A172 (cell line): ENCODE data around the gene CTTN. TPM values are rescaled to one million over a fixed set of nuclear protein-coding genes. Genes with fewer than 3 reads are reported as not detected.

Experiments
- DNase-seq: peaks from one replicate; pipeline ENCODE4 v3.0.0-alpha.2; 2015; ENCODE audit warnings: low spot score
- total RNA-seq: library from RNA; depleted of rRNA; stranded (reverse); fragments of >200 nt; shearing (Covaris generic); gene quantifications from 2 replicates; pipeline ENCODE4 v1.2.3, GENCODE V29; 2014; rRNA removed

CTTN gene
- total RNA-seq, 1 experiment from 2014 or later, result 286 TPM

DNA sequence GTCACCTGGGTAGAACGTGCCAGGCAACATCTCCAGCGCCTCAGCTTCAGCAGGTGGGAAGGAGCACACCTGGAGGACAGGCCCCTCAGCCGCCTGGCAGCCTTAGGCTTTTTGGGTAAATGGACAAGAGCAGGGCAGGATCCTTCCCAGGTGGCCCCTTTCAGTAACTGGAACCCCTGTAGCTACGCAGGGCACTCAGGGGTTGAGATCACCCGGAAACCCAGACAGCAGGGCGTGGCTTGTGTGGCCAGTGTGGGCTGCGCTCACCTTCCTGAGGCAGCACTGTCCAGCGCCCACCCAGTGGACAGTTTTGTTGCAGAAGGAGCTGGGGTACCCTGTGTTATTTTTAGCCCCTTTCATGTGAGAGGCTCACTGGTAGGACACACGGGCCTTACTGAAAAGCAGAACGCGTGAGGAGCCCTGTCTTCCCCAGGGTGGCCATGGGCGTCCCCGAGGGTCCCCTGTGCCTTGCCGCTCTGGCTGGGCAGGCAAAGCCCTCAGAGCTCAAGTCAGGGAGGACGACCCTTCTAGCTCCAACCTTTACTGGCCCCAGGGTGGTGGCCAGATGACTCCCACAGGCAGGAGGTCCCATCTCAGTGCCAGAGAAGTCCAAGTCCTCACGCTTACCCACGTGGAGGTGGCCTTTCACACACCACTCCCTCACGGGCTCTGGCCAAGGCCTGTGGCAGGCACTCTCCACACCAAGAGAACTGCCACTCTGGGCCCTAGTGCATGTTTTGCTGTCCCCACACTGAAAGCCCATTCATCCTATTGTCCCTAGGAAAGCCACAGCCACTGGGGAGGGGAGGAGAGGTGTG, 75.8 kb downstream of the CTTN start:
- DNase-seq, result no peak

DNA sequence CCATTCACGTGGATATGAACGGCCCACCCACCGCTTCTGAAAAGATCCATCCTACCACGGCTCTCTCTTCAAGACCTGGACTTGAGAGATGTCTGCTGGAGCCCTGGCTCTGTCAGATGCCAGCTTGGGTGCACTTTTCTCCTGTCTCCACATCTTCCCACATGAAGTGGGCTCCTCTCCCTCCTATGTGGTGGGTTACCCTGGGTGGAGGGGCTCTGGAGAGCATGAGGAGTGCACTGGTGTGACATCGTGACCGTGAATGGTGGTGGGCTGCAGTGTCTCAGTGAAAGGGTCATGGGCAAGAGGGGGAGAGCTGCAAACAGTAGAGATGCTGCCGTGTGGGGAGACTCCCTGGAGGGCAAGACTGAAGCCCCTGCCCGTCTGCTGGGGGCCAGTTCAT, 76.4 kb downstream of the CTTN start:
- no peak for DNase-seq

DNA sequence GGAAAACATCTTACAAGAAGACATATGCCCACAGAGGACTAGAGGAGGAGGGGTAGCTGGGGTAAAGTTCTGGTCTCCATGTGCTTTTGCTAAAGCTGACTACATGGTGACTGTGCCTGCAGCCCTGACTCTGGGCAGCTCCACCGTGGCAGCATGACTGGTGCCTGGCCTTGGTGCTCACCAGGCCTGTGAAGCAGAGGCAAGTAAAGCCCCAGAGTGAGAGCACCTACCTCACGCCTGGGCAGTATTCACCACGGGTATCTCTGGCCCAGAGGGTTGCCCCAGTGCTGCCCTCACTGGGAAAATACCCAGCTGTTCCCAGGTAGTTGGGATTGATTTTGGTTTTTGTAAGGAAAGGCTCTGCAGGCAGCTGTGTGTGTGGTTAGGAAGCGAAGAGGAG, 78.3 kb downstream of the CTTN start:
- no peak for DNase-seq

DNA sequence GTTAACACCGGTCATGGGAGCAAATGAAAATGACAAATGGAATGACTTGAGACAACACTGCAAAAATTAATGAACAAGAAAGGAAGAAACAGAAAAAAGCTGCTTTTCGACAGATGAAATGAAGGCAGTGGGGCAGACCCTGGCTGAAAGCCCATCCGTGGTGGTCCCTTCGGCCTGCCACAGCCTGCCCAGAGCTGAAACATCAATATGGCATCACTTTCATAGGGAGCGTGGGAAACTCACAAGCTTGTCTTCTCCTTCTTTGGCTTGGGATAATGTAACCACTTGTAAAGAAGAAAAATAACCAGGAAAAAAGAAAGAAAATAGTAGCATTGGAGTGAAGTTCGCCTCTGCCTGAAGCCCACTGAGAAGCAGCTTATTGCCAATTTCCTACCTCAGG, 78.8 kb downstream of the CTTN start:
- no peak for DNase-seq

DNA sequence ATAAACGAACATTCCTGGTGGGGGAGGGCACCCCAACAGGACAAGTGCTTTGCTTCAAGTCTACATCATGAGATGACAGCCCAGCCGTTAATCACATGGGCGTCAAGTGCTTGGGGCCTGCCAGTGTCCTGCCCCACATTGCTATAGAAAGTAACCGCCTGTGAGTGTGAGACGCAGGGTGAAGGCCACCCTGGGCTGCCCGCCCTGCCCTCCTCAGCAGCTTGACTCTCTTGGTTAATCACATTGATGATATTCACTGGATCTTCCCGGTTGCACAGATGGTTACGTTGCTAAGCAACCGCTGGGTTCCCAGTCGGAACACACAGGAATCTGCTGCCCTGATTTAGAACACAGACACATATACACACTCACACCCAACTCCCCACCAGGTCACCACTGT, 79.3 kb downstream of the CTTN start:
- DNase-seq, result no peak

DNA sequence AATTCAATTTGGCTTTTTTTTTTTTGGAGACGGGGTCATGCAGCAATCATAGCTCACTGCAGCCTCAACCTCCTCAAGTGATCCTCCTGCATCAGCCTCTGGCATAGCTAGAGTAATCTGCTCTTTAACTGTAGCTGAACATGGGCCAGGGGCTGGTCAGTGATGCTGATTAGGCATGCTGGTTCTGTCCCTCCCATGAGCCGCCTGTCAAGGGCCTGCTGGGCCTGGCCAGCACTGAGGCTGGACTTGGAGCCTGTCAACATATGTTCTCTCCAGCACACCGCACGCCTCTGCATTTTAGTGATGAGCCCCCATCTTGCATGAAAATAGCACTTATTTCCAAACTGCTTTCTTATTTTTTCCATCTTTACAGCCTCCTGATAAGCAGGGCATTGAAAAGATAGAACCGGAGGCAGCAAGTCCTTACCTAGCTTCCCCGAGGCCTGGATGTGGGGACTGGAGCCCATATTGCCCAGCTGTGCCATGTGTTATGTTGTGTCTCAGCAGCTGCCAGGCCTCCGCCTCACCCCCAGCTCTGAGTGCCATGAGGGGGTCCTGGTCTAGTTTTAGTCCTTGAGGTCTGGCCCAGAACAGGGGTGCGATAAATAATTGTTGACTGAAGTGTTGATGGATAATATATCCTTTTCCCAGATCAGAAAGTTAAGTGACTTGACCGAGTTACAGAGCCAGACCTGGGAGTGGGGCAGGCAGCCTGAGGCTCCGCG, 80.0 kb downstream of the CTTN start:
- no peak for DNase-seq

DNA sequence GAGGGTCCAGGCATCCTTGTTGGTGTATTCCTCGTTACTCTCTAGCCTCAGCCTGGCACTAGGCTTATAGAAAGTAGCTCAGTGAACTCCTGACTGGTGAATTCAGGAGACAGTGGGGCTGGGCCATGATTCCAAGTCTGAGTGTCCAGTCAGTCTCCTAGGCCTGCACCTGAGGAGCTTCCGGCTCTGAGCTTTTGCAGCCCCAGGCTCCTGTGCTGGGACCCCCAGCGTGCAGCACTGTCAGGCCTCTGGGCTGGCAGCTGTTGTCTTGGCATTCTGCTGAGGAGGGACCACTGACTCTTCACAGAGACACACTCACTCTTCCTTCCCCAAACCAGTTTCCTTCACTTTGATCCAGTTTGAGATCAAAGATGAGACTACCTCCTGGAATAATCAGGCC, 82.4 kb downstream of the CTTN start:
- no peak for DNase-seq

DNA sequence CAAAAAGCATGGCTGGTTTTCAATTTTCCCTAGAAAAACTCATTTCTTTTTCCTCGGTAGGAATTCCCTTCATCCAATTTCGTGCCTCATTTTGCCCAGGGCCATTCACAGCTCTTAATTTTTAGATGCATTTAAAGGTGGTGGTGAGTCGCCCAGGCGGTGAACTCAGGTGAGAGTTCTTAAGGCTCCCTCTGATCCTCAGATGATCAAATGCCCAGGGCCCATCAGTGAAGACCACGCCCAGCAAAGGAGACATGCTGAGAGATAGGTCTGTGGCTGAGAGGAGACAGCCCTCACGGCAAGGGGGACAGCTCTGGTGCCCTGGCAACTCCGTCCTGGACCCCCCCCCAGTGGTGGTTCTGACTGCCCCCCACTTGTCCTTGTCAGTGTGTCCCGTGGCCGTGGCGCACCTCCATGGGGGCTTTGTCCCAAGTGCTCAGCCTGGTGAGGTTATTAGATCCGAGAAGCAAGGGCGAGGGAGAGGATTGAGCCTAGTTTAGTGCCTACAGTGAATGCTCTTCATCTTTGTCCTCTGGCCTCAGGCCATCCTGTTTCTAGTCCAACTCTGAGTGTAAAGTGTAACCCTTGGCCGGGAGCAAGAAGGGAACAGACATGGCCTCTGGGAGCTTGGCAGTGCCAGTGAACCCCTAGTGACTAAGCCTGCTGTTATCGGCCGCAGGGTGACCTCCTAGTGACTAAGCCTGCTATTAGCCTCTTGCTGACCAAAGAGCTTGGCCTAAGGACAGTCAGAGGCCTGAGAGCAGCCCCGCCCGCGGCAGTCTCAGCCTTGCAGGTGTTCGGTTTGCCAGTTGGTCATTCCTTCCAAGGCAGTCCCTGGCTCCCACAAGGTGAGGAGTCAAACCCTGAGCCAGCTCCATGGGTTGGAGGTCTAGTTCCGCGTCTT, 83.5 kb downstream of the CTTN start:
- DNase-seq, result peak; percentile 99

DNA sequence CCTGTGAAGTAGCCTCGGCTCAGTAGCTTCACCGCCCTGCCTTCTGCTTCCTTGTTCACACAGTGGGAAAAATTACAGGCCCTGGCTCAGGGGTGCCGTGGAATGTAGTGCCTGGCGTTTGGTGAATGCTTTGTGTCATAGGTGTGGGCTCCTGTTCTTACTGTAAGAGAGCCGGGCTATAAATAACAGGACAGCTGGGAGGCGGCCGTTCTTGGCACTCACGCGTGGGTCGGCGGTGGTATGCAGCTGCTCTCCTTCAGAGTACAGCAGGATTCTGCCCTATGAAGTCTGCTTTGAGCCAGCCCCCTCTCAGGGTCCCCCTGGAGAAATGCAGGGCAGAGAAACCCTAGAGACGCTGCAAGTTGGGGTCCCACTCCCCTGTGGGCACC, 84.2 kb downstream of the CTTN start:
- DNase-seq, result no peak

DNA sequence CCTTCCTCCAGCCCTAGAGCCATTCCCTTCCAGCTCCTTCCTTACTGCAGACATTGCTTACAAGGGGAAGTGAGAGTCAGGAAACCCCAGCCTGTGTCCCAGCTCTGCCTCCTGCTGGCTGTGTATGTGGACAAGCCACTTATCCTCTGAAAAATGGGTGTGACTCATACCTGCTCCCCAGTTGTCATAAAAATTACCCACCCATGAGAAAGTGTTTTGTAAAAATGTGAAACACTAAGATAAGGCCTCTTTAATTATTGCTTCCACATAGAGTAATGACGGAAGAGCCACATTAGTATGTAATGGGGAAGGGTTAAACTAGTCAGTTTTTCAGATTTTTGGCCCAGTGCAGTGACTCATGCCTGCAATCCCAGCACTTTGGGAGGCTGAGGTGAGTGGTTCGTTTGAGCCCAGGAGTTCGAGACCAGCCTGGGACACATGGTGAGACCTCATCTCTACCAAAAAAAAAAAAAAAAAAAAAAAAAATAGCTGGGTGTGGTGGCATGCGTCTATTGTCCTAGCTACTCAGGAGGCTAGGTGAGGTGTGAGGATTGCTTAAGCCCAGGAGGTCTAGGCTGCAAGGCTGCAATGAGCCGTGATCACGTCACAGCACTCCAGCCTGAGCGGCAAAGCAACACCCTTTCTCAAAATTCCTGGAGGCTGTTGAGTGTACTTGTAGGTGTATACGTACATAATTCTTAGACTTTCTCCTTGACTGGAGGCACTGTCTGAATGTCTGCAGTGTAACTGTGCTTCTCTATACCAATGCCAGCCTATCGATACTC, 84.9 kb downstream of the CTTN start:
- DNase-seq, result peak; percentile 98

DNA sequence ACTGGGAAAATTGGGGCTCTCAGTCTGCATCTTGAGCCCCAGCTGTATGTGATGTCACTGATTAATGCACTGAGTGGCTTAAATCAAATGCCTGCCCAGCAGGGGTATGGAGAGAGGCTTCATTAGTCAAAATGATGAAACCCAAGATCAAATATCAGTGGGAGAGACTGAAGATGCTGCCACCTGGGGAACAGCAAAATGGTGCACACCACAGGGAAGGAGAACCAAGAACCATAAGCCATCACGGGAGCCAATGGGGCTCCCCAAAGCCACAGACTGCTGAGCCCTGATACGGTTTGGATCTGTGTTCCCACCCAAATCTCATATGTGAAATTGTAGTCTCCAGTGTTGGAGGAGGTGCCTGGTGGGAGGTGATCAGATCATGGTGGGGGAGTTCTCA, 85.6 kb downstream of the CTTN start:
- DNase-seq, result no peak

DNA sequence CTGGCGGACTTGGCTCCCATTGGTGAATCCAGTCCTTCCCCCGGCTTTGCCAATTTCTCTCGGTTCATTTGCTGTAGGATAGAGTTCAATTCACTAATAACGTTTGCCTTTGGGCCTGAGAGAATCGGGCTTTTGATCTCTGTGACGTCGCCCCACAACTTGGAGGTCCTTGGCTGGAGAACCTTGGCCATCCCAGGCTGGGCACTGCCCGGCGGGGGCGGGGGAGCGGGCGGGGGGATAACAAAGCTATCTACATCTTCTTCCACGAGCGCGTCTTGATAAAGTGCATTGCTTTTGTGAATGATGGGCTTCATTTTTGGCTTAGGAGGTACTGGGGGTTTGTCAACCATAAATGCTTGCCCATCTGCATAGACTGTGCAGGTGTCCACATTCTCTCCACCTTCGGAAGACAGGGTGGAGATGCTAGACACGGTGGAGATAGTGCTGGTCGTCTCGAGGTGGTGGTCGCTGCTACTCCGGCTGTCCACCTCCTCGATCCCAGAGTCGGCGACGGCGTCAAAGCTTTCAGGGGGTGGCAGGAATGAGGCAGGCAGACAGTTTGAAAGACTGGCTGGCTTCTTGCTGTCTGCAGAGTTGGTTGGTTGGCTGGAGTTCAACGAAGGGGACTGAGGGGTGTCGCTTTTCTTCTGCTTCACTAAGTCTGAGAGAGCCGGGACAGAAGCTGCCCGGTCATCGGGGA, 87.1 kb downstream of the CTTN start:
- no peak for DNase-seq

DNA sequence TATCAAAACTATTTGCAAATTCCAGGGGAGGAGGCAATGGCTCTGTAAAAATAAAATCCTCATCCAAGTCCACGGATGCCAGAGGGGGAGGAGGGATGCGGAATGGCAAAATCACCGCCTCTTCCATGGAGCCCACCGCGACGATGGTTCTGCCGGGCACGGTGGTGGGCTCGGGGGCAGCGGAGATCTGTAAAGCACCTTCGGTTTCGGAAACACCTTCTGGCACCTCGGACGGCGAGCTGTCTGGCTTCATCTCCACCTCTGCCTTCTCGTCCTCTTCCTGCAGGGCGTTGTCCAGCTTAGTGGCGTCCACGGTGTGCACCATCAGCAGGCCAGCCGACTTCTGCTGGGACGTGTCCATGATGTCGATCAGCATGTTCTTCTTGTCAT, 87.7 kb downstream of the CTTN start:
- DNase-seq, result no peak

Other genes with a start within 250 kb of the CTTN start
- gene FADD, start 195.2 kb upstream of the CTTN start, total RNA-seq, result 66.0 and 69.0 TPM in 2 replicates
- gene PPFIA1, start 127.8 kb upstream of the CTTN start, total RNA-seq, result 51.5 and 65.9 TPM in 2 replicates